HG03159 (cell line): ENCODE measurements around the gene SDHC.
"Not testable (repeated sequence)": the region's sequence is repeated elsewhere in the genome, so short reads cannot be mapped to it uniquely, and the experiment has no call there.

Experiments
- ATAC-seq: cut with Tn5 transposase; IDR thresholded peaks from one replicate; pipeline ENCODE4 v1.9.1; 2021; ENCODE audit warnings: mild to moderate bottlenecking, moderate library complexity; ENCODE audit not compliant: unreplicated experiment

The SDHC gene

GRCh38 chr1:161309868-161310267, 4.3 kb upstream of the SDHC start, which contains the start of gene MPZ:
Gene MPZ, minus strand, starts transcription at chr1:161309968. Its CDS starts 63 bp downstream, at chr1:161309905.
- no peak for ATAC-seq

GRCh38 chr1:161311595-161312181, 2.5 kb upstream of the SDHC start:
- no peak for ATAC-seq

GRCh38 chr1:161313554-161314200, 504 bp upstream of the SDHC start:
- ATAC-seq, result no peak

- ATAC-seq, result not testable (repeated sequence)
Observed at GRCh38 chr1:161315841-161316674, 1.9 kb downstream of the SDHC start.

GRCh38 chr1:161324020-161324419, 9.8 kb downstream of the SDHC start:
- no peak for ATAC-seq

GRCh38 chr1:161330346-161330745, 16.2 kb downstream of the SDHC start:
- ATAC-seq, result no peak

GRCh38 chr1:161333166-161333565, 19.0 kb downstream of the SDHC start:
- ATAC-seq, result no peak

- ATAC-seq, result no peak
Observed at GRCh38 chr1:161335796-161336195, 21.6 kb downstream of the SDHC start.

- ATAC-seq, result no peak
Observed at GRCh38 chr1:161342177-161342576, 28.0 kb downstream of the SDHC start.

- ATAC-seq, result no peak
Observed at GRCh38 chr1:161342821-161343220, 28.6 kb downstream of the SDHC start.

- no peak for ATAC-seq
Observed at GRCh38 chr1:161350671-161351070, 36.5 kb downstream of the SDHC start.

GRCh38 chr1:161351482-161351881, 37.3 kb downstream of the SDHC start:
- ATAC-seq, result no peak

- ATAC-seq, result no peak
Observed at GRCh38 chr1:161357073-161357472, 42.9 kb downstream of the SDHC start.

GRCh38 chr1:161359291-161359690, 45.1 kb downstream of the SDHC start:
- no peak for ATAC-seq

GRCh38 chr1:161364332-161364731, 50.2 kb downstream of the SDHC start:
- ATAC-seq, result no peak

GRCh38 chr1:161365207-161365606, 51.0 kb downstream of the SDHC start:
- no peak for ATAC-seq

- peak; percentile 97 for ATAC-seq
Observed at GRCh38 chr1:161367684-161368400, 53.7 kb downstream of the SDHC start, which contains the start of gene CFAP126. Gene CFAP126, minus strand, starts transcription at chr1:161367876. Its CDS starts 8 bp downstream, at chr1:161367868.

- no peak for ATAC-seq
Observed at GRCh38 chr1:161373442-161373841, 59.3 kb downstream of the SDHC start.

- no peak for ATAC-seq
Observed at GRCh38 chr1:161374373-161374772, 60.2 kb downstream of the SDHC start.

- ATAC-seq, result no peak
Observed at GRCh38 chr1:161378014-161378413, 63.8 kb downstream of the SDHC start.

GRCh38 chr1:161379071-161379470, 64.9 kb downstream of the SDHC start:
- no peak for ATAC-seq
